ENCODE data around the gene ECI1.

ECI1 gene

DNA sequence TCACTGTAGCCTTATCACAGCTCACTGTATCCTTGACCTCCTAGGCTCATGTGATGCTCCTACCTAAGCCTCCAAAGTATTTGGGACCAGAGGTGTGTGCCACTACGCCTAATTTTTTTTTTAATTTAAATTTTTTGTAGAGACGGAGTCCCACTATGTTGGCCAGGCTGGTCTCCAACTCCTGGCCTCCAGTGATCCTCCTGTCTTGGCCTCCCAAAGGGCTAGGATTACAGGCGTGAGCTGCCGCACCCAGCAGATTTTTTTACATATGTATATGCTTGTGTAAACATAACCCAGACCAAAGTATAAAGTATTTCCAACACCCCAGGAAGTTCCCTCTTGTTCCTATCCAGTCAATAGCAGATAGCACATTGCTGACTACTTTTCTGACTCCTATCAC, 35.1 kb downstream of the ECI1 start:
- no peak overlapping the region for H3K27ac ChIP-seq
- no peaks in the 10 kb centered on the region for H3K9me3 ChIP-seq (ENCODE audit: low read depth, low read length)
- TF ChIP-seq EZH2 (IDR thresholded peaks at IDR 0.05): no peak
- TF ChIP-seq FOXP2 (optimal IDR thresholded peaks at IDR 0.05; ENCODE audit: control extremely low read depth, extremely low read length, insufficient read depth): no peak
- TF ChIP-seq POLR2AphosphoS5 (IDR thresholded peaks at IDR 0.05; ENCODE audit: borderline replicate concordance, low read depth, low read length): no peak
- DNase-seq (ENCODE audit: low read depth, low spot score): no peak
- no peak overlapping the region for H3K4me3 ChIP-seq
- no peak overlapping the region for H3K9ac ChIP-seq (ENCODE audit: insufficient read length)
- no peaks in the 10 kb centered on the region for H3K36me3 ChIP-seq (ENCODE audit: insufficient read depth, low read length)

DNA sequence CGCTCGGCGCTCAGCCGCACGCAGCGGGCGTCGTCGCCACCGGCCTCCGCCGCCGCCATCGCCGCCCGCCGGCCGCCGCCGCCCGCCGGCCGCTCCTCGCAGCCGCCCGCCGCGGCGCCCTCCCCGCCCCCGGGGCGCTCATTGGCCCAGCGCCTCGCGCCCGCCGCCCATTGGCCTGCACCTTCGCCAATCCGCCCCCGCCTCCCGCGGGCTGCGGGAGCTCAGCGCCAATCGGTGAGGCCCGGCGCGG, 36.7 kb downstream of the ECI1 start, which contains the start of gene PGP:
PGP (minus strand) TSS at position 122 of the 250 bp plus-strand sequence; CDS start at position 59, 63 bp downstream.
- no peak for TF ChIP-seq EZH2 (IDR thresholded peaks at IDR 0.05)
- no peak for TF ChIP-seq FOXP2 (optimal IDR thresholded peaks at IDR 0.05; ENCODE audit: control extremely low read depth, extremely low read length, insufficient read depth)
- no peak for TF ChIP-seq POLR2AphosphoS5 (IDR thresholded peaks at IDR 0.05; ENCODE audit: borderline replicate concordance, low read depth, low read length)
- DNase-seq (ENCODE audit: low read depth, low spot score): no peak
- Histone ChIP-seq H3K36me3 (ENCODE audit: insufficient read depth, low read length) (no peaks in the 10 kb centered on the region; the same call in 1 of the 2 replicates), H3K9me3 (ENCODE audit: low read depth, low read length) (no peaks in the 10 kb centered on the region), H3K27ac (no peak within 1 kb of the TSS; the same call in 1 of the 2 replicates), H3K9ac (ENCODE audit: insufficient read length) (peak within 1 kb of the TSS; percentile 84), H3K4me3 (peak within 1 kb of the TSS; percentile 98)

DNA sequence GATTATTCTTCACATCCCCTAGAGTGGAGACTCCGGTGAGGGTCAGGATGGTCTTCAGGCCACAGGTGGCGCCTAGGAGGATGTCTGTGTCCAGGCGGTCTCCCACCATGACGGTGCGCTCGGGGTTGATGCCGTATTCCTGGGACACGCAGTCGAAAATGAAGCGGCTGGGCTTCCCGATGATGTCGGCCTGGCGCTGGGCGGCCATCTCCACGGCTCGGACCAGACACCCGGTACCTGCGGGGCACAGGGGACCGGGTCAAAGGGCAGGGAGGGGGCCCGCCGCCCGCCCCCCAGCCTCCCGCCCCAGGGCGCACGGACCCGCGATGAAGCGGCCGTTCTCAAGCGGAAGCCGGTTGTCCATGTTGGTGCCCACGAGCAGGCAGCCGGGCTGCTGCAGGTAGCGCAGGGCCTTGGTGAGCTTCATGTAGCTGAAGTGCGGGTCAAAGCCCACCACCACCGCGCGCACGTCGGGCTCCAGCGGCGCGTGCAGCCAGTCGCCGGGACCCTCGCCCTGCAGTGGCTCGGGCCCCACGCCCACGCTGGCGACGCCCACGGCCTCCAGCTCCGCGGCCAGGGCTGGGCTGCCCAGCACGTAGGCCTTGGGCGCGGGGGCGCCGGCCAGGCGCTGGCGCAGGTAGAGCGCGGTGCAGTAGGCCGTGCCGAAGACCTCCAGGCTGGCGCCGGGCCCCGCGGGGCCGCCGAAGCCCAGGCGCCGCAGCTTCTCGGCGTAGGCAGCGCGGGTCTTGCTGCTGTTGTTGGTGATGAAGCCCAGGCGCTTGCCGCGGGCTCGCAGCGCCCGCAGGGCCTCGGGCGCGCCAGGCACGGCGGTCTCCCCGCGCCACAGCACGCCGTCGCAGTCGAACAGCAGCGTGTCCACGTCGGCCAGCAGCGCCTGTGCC, 37.3 kb downstream of the ECI1 start:
- H3K36me3 ChIP-seq (ENCODE audit: insufficient read depth, low read length): peaks cover 1% of the 10 kb centered on the region; the same call in 1 of the 2 replicates
- TF ChIP-seq EZH2 (IDR thresholded peaks at IDR 0.05) (no peak), FOXP2 (optimal IDR thresholded peaks at IDR 0.05; ENCODE audit: control extremely low read depth, extremely low read length, insufficient read depth) (no peak), POLR2AphosphoS5 (IDR thresholded peaks at IDR 0.05; ENCODE audit: borderline replicate concordance, low read depth, low read length) (no peak)
- peak overlapping the region; percentile 76 for H3K4me3 ChIP-seq
- H3K9me3 ChIP-seq (ENCODE audit: low read depth, low read length): no peaks in the 10 kb centered on the region
- peak overlapping the region; percentile 43 for H3K9ac ChIP-seq (ENCODE audit: insufficient read length)
- no peak overlapping the region for H3K27ac ChIP-seq
- no peak for DNase-seq (ENCODE audit: low read depth, low spot score)

- Histone ChIP-seq H3K9me3 (ENCODE audit: low read depth, low read length) (no peaks in the 10 kb centered on the region), H3K9ac (ENCODE audit: insufficient read length) (peak overlapping the region; percentile 21), H3K4me3 (peak overlapping the region; percentile 76), H3K36me3 (ENCODE audit: insufficient read depth, low read length) (peaks cover 15% of the 10 kb centered on the region; the same call in 1 of the 2 replicates), H3K27ac (no peak overlapping the region)
- DNase-seq (ENCODE audit: low read depth, low spot score): no peak
- TF ChIP-seq EZH2 (IDR thresholded peaks at IDR 0.05): no peak
- TF ChIP-seq FOXP2 (optimal IDR thresholded peaks at IDR 0.05; ENCODE audit: control extremely low read depth, extremely low read length, insufficient read depth): no peak
- TF ChIP-seq POLR2AphosphoS5 (IDR thresholded peaks at IDR 0.05; ENCODE audit: borderline replicate concordance, low read depth, low read length): 0 out of 2 replicates have a peak, but pooled peaks have one; percentile 15
Measured at GRCh38 chr16:2212362-2213324, 38.7 kb downstream of the ECI1 start.

DNA sequence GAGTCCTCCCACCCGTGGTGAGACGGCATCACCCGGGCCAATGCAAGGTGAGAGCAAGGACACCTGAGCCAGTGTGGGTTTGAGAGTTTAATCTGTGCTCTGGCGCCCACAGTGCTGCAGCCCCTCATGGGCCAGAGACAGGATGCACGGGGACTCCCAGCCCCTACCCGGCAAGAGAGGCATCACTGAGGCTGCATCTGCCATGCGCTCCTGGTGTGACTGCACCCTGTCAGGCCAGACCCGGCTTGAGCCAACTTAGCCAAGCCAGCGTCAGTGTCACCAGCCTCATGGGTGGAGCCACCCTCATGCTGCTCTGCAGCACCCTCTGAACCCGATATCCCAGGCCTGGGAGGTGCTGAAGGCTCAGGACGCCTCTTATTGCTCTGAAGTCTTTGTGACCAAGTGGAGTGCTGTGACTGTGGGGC, 39.5 kb downstream of the ECI1 start:
- Histone ChIP-seq H3K36me3 (ENCODE audit: insufficient read depth, low read length) (peaks cover 22% of the 10 kb centered on the region; the same call in 1 of the 2 replicates), H3K9me3 (ENCODE audit: low read depth, low read length) (no peaks in the 10 kb centered on the region), H3K9ac (ENCODE audit: insufficient read length) (no peak overlapping the region), H3K27ac (no peak overlapping the region), H3K4me3 (no peak overlapping the region)
- no peak for TF ChIP-seq POLR2AphosphoS5 (IDR thresholded peaks at IDR 0.05; ENCODE audit: borderline replicate concordance, low read depth, low read length)
- no peak for TF ChIP-seq EZH2 (IDR thresholded peaks at IDR 0.05)
- TF ChIP-seq FOXP2 (optimal IDR thresholded peaks at IDR 0.05; ENCODE audit: control extremely low read depth, extremely low read length, insufficient read depth): no peak
- DNase-seq (ENCODE audit: low read depth, low spot score): no peak

- no peak for DNase-seq (ENCODE audit: low read depth, low spot score)
- Histone ChIP-seq H3K4me3 (no peak within 1 kb of the TSS), H3K9ac (ENCODE audit: insufficient read length) (no peak within 1 kb of the TSS), H3K9me3 (ENCODE audit: low read depth, low read length) (no peaks in the 10 kb centered on the region), H3K36me3 (ENCODE audit: insufficient read depth, low read length) (peaks cover 25% of the 10 kb centered on the region; the same call in 1 of the 2 replicates), H3K27ac (no peak within 1 kb of the TSS)
- TF ChIP-seq FOXP2 (optimal IDR thresholded peaks at IDR 0.05; ENCODE audit: control extremely low read depth, extremely low read length, insufficient read depth): no peak
- TF ChIP-seq POLR2AphosphoS5 (IDR thresholded peaks at IDR 0.05; ENCODE audit: borderline replicate concordance, low read depth, low read length): no peak
- TF ChIP-seq EZH2 (IDR thresholded peaks at IDR 0.05): no peak
Measured at GRCh38 chr16:2210386-2211365, 40.7 kb downstream of the ECI1 start, which contains the start of gene BRICD5. Gene BRICD5 (minus strand): TSS chr16:2210863. CDS start chr16:2210833, 30 bp downstream.

DNA sequence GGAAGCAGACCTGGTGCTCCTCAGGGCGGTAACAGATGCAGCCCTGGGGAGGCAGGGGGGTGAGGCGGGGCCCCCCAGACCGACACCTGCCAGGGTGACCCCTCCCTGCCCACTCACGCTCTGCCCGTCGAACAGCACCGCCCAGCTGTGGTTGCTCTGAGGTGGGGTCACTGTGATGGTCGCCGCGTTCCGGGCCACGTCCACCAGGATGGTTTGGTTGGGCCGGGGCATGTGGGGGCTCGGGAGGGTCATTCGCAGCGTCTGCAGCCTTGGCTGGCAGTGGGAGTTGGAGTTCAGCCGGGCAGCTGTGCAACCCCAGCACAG, 41.4 kb downstream of the ECI1 start:
- no peak overlapping the region for H3K4me3 ChIP-seq
- H3K9ac ChIP-seq (ENCODE audit: insufficient read length): no peak overlapping the region
- H3K36me3 ChIP-seq (ENCODE audit: insufficient read depth, low read length): peaks cover 25% of the 10 kb centered on the region; the same call in 1 of the 2 replicates
- H3K27ac ChIP-seq: no peak overlapping the region
- DNase-seq (ENCODE audit: low read depth, low spot score): no peak
- no peaks in the 10 kb centered on the region for H3K9me3 ChIP-seq (ENCODE audit: low read depth, low read length)
- TF ChIP-seq FOXP2 (optimal IDR thresholded peaks at IDR 0.05; ENCODE audit: control extremely low read depth, extremely low read length, insufficient read depth) (no peak), POLR2AphosphoS5 (IDR thresholded peaks at IDR 0.05; ENCODE audit: borderline replicate concordance, low read depth, low read length) (no peak), EZH2 (IDR thresholded peaks at IDR 0.05) (no peak)

Data from SK-N-MC (cell line).